Naive thymus-derived CD8-positive, alpha-beta T cell (primary cell): ENCODE data around the gene SCAMP3. TPM values are rescaled to one million over a fixed set of nuclear protein-coding genes. Genes with fewer than 3 reads are reported as not detected.
A peak's percentile ranks its signal among the peaks of the same experiment; 100 is the strongest.

ENCODE experiments used
- ATAC-seq, 2 donors: fragments of 150-1000 bp; cut with Tn5 transposase in 1 of 2; sonication (Bioruptor Pico), chemical (Tn5 transposase) in 1 of 2; 1 replicate in 1 of 2; 2 replicates in 1 of 2; pipeline ENCODE4 v1.10.0; 2021; ENCODE audit warnings: mild to moderate bottlenecking in 2 of 2, moderate library complexity in 2 of 2
- POLR2A ChIA-PET: fragments of 350-600 bp; sonication (Branson Sonifier 250); formaldehyde crosslinking; loops from one replicate; lab custom pipeline; 2021; ENCODE audit warnings: antibody characterized with exemption; lab: Charles Lee
- DNase-seq, 10 donors: peaks; one replicate each; pipeline versions ENCODE4 v3.0.0 to v3.0.0-alpha.2; 2020 to 2022
- H3K27ac Mint-ChIP-seq, 10 donors: one replicate each; pipeline ENCODE4 v1.8.0; 2020 to 2022; ENCODE audit warnings: mild to moderate bottlenecking in 10 of 10, mixed read lengths in 10 of 10, moderate library complexity in 4 of 10, inconsistent platforms in 1 of 10
- H3K27me3 Mint-ChIP-seq, 5 donors: one replicate each; pipeline ENCODE4 v1.8.0; 2021 to 2022; ENCODE audit warnings: mixed read lengths in 5 of 5
- H3K36me3 Mint-ChIP-seq, 3 donors: one replicate each; pipeline ENCODE4 v1.8.0; 2020 to 2022; ENCODE audit warnings: mixed read lengths in 3 of 3, mild to moderate bottlenecking in 2 of 3, inconsistent platforms in 1 of 3
- H3K4me1 Mint-ChIP-seq, 4 donors: one replicate each; pipeline ENCODE4 v1.8.0; 2021 to 2022; ENCODE audit warnings: mixed read lengths in 4 of 4
- H3K4me3 Mint-ChIP-seq, 10 donors: one replicate each; pipeline ENCODE4 v1.8.0; 2020 to 2022; ENCODE audit warnings: mild to moderate bottlenecking in 10 of 10, mixed read lengths in 10 of 10, moderate library complexity in 6 of 10, inconsistent platforms in 1 of 10
- H3K9me3 Mint-ChIP-seq, 9 donors: one replicate each; pipeline ENCODE4 v1.8.0; 2020 to 2022; ENCODE audit warnings: mixed read lengths in 9 of 9, mild to moderate bottlenecking in 3 of 9, inconsistent platforms in 1 of 9, moderate library complexity in 1 of 9
- polyA plus RNA-seq, 3 donors: library from polyadenylated mRNA; unstranded; fragments of 300-500 nt; fragmentation: Illumina TruSeq; gene quantifications; one replicate each; pipeline ENCODE4 v1.2.3, GENCODE V29; 2021
- total RNA-seq, 8 experiments: library from RNA in 2 of 8; stranded (reverse) in 2 of 8; gene quantifications; one replicate each; pipeline ENCODE4 v1.2.3 and lab custom pipeline; 2021 to 2026

The SCAMP3 gene
- total and polyA plus RNA-seq, 5 experiments from 2014 or later = 93.3 to 189 (median 124) TPM

DNA sequence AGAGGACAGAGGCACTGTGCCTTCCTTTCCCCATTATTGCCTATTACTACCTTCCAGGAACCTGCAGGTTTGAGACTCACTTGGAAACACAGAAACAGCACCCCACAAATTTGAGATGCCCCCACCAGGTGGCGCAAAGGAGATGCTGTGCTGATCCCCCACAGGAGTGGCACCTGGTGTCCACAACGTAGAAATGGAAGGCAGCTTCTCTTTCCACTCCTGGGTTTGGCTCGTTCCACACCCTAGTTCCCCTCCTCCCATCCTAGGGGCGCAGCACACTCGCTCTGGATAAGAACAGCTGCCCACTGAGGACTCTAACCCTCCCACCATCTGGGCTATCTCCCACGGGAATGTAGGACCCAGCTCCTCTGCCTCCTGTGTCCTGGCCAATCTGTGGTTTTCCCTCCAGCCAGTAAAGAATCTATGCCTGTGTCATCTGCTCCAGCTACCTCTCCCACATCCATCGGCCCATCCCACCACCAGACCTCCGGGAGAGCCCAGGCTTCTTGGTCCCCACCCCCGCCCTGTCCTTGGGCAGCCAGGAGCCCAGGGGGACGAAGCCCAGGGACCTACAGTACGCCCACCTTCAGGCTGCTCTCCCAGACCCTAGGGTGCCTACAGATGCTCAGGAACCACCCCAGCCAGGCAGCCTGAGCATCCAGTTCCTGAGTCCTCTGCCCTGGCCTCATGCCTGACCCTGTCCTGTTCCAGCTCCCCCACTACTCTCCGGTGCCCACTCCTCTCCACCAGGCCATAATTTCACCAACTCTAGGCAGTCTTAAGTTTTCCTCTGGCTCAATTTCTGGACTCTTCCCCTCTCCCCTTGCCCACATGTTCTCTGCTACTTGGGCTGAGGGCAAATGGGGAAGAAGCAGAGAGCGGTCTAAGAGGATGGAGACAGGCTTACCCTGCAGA, 55.0 kb downstream of the SCAMP3 start:
- peaks cover 0 to 6% (median 0%) of the 10 kb centered on the region in 3 donors for H3K36me3 Mint-ChIP-seq
- ATAC-seq = peak; percentile 41 to 46
- no peaks in the 10 kb centered on the region for H3K9me3 Mint-ChIP-seq
- H3K4me1 Mint-ChIP-seq = peaks cover 22 to 33% (median 30%) of the 10 kb centered on the region in 4 donors
- peak overlapping the region; percentile 42 to 93 (median 68) for H3K4me3 Mint-ChIP-seq
- no peaks in the 10 kb centered on the region for H3K27me3 Mint-ChIP-seq
- POLR2A ChIA-PET = interaction anchor here (0.6 to 4.3 kb wide), 12 partner anchors 11 to 853 kb away, joined by 3 to 65 read pairs (median 6); partner anchors contain the start of genes KRTCAP2 and TRIM46
- peak overlapping the region; percentile 78 to 99 (median 98) for H3K27ac Mint-ChIP-seq
- peak; percentile 81 to 95 (median 88) for DNase-seq

Other genes with a start within 250 kb of the SCAMP3 start
- gene DCST2, start 228.6 kb downstream of the SCAMP3 start, total RNA-seq = 1 to 10 TPM in 1 of 2 experiments, under 1 TPM in 1; 0.83 to 1.1 TPM
- not detected for gene DCST2, start 228.6 kb downstream of the SCAMP3 start, polyA plus RNA-seq
- gene DCST1, start 228.5 kb downstream of the SCAMP3 start, total RNA-seq = not detected
- gene DCST1, start 228.5 kb downstream of the SCAMP3 start, polyA plus RNA-seq = not detected
- 10 to 100 TPM; 21.1 to 21.9 TPM for gene ADAM15, start 211.0 kb downstream of the SCAMP3 start, total RNA-seq
- gene ADAM15, start 211.0 kb downstream of the SCAMP3 start, polyA plus RNA-seq = 1 to 10 TPM; 2.8 to 4.5 (median 3.1) TPM
- gene EFNA4, start 198.6 kb downstream of the SCAMP3 start, total RNA-seq = 1 to 10 TPM; 4.6 to 5.3 TPM
- 1 to 10 TPM; 1.0 to 2.6 (median 1.1) TPM for gene EFNA4, start 198.6 kb downstream of the SCAMP3 start, polyA plus RNA-seq
- 1 to 10 TPM in 1 of 2 experiments, under 1 TPM in 1; 0.88 to 1.2 TPM for gene EFNA3, start 183.5 kb downstream of the SCAMP3 start, total RNA-seq
- gene EFNA3, start 183.5 kb downstream of the SCAMP3 start, polyA plus RNA-seq = 1 to 10 TPM in 1 of 3 donors, under 1 TPM in 2; 0.53 to 1.3 (median 0.56) TPM
- gene EFNA1, start 134.5 kb downstream of the SCAMP3 start, total RNA-seq = 1 to 10 TPM; 8.5 to 8.6 TPM
- 10 to 100 TPM in 1 of 3 donors, 1 to 10 TPM in 2; 2.9 to 12.0 (median 7.7) TPM for gene EFNA1, start 134.5 kb downstream of the SCAMP3 start, polyA plus RNA-seq
- 10 to 100 TPM; 26.7 to 26.9 TPM for gene SLC50A1, start 126.5 kb downstream of the SCAMP3 start, total RNA-seq
- gene SLC50A1, start 126.5 kb downstream of the SCAMP3 start, polyA plus RNA-seq = 10 to 100 TPM; 50.3 to 72.7 (median 62.3) TPM
- 10 to 100 TPM; 45.2 to 59.8 TPM for gene DPM3, start 121.8 kb downstream of the SCAMP3 start, total RNA-seq
- 100 to 1,000 TPM; 103 to 159 (median 159) TPM for gene DPM3, start 121.8 kb downstream of the SCAMP3 start, polyA plus RNA-seq
- 100 to 1,000 TPM; 148 to 152 TPM for gene KRTCAP2, start 89.1 kb downstream of the SCAMP3 start, total RNA-seq
- gene KRTCAP2, start 89.1 kb downstream of the SCAMP3 start, polyA plus RNA-seq = 100 to 1,000 TPM; 453 to 495 (median 490) TPM
- gene TRIM46, start 88.5 kb downstream of the SCAMP3 start, total RNA-seq = 1 to 10 TPM; 4.0 to 4.1 TPM
- under 1 TPM; 0.40 to 0.92 (median 0.60) TPM for gene TRIM46, start 88.5 kb downstream of the SCAMP3 start, polyA plus RNA-seq
- gene THBS3, start 54.5 kb downstream of the SCAMP3 start, total RNA-seq = 10 to 100 TPM; 36.8 to 37.9 TPM
- 1 to 10 TPM; 1.2 to 3.8 (median 3.0) TPM for gene THBS3, start 54.5 kb downstream of the SCAMP3 start, polyA plus RNA-seq
- 10 to 100 TPM; 26.9 to 27.1 TPM for gene MTX1, start 53.7 kb downstream of the SCAMP3 start, total RNA-seq
- gene MTX1, start 53.7 kb downstream of the SCAMP3 start, polyA plus RNA-seq = 10 to 100 TPM; 45.8 to 50.7 (median 48.5) TPM
- 10 to 100 TPM; 10.7 to 13.5 TPM for gene ENTREP3, start 6.9 kb downstream of the SCAMP3 start, total RNA-seq
- 1 to 10 TPM; 1.8 to 2.5 (median 2.3) TPM for gene ENTREP3, start 6.9 kb downstream of the SCAMP3 start, polyA plus RNA-seq
- gene CLK2, start 11.1 kb upstream of the SCAMP3 start, total RNA-seq = 100 to 1,000 TPM; 115 to 134 TPM
- gene CLK2, start 11.1 kb upstream of the SCAMP3 start, polyA plus RNA-seq = 10 to 100 TPM; 11.3 to 22.6 (median 12.9) TPM
- gene HCN3, start 15.1 kb upstream of the SCAMP3 start, total RNA-seq = 1 to 10 TPM; 3.9 to 4.1 TPM
- gene HCN3, start 15.1 kb upstream of the SCAMP3 start, polyA plus RNA-seq = under 1 TPM in 2 of 3 donors, not detected in 1; 0.20 to 0.51 TPM
- not detected for gene PKLR, start 39.1 kb upstream of the SCAMP3 start, total RNA-seq
- gene PKLR, start 39.1 kb upstream of the SCAMP3 start, polyA plus RNA-seq = not detected
- gene FDPS, start 46.5 kb upstream of the SCAMP3 start, total RNA-seq = 10 to 100 TPM; 78.9 to 87.1 TPM
- gene FDPS, start 46.5 kb upstream of the SCAMP3 start, polyA plus RNA-seq = 100 to 1,000 TPM in 2 of 3 donors, 10 to 100 TPM in 1; 97.2 to 120 (median 105) TPM
- gene RUSC1, start 58.5 kb upstream of the SCAMP3 start, total RNA-seq = 10 to 100 TPM; 16.1 to 16.3 TPM
- gene RUSC1, start 58.5 kb upstream of the SCAMP3 start, polyA plus RNA-seq = 1 to 10 TPM; 4.4 to 7.9 (median 7.5) TPM